Endometrial microvascular endothelial cells (primary cell): ENCODE results near the gene CDH13. TPM values are rescaled to one million over a fixed set of nuclear protein-coding genes. Genes with fewer than 3 reads are reported as not detected.

Experiments used
- in situ Hi-C: cut with HindIII; loops from 2 replicates; pipeline ENCODE4 v1.10.0; 2017; ENCODE audit warnings: low sequenced_read_pairs, low pct_unique_long_range_greater_than_20kb; ENCODE audit errors: inconsistent ontology term
- total RNA-seq: library from RNA; depleted of rRNA; stranded (reverse); fragments of >200 nt; gene quantifications from one replicate; pipeline ENCODE4 v1.2.3, GENCODE V29; 2015; ENCODE audit errors: inconsistent ontology term

The CDH13 gene
- total RNA-seq, 1 donor from 2014 or later = 75.5 TPM

DNA sequence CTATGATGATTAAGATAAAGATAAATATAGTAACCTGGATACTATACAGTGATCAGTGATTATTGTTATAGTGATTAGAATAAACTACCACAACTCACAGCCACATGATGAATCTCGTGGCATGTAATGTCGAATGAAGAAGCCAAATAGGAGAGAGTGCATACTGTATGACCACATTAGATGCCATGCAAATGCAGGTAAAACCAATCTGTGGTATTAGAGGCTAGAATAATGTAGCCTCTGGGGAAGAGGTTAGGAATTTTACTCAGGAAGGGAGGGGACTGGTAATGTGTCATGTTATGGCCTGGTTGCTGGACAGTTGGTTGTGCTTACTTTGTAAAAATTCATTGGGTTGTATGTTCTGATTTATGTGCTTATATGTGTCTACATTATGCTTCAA, 402.7 kb downstream of the CDH13 start:
- in situ Hi-C loops = no loop called here

DNA sequence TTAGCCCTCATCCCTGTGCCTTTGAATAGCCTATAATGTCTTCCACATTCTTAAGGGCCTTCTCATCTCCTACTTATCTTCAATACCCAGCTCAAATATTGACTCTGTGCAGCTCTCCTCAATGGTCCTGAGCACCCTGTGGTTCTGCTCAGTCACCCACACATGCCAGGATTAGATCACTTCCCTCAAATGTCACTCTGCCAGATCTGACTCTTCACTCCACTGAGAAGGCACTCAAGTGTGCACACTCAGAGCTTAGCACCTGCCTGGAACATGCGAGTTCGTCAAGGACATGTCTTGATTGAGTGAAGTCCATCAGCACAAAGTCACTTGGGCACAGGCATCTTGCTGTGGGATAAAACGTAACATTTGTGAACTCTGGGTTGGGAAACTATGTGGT, 404.8 kb downstream of the CDH13 start:
- in situ Hi-C loops = no loop called here

- in situ Hi-C loops = no loop called here
Measured at GRCh38 chr16:83037102-83037501, 410.3 kb downstream of the CDH13 start.

GRCh38 chr16:83037884-83038283, 411.1 kb downstream of the CDH13 start:
- in situ Hi-C loops = no loop called here

DNA sequence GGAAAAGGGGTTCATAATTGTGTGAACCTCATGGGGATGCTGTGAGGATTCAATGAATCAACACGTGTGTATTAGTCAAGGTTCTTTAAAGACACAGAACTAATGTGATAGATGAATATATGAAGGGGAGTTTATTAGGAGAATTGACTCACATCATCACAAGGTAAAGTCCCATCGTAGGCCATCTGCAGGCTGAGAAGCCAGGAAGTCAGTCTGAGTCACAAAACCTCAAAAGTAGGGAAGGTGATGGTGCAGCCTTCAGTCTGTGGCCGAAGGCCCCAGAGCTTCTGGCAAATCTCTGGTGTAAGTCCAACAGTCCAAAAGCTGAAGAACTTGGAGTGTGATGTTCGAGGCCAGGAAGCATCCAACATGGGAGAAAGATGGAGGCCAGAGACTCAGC, 413.4 kb downstream of the CDH13 start:
- in situ Hi-C loops = no loop called here

GRCh38 chr16:83044589-83044988, 417.8 kb downstream of the CDH13 start:
- in situ Hi-C loops = no loop called here

GRCh38 chr16:83045790-83046189, 419.0 kb downstream of the CDH13 start:
- in situ Hi-C loops = no loop called here

- in situ Hi-C loops = no loop called here
Measured at GRCh38 chr16:83046664-83047063, 419.9 kb downstream of the CDH13 start.

GRCh38 chr16:83051451-83051850, 424.7 kb downstream of the CDH13 start:
- in situ Hi-C loops = no loop called here

DNA sequence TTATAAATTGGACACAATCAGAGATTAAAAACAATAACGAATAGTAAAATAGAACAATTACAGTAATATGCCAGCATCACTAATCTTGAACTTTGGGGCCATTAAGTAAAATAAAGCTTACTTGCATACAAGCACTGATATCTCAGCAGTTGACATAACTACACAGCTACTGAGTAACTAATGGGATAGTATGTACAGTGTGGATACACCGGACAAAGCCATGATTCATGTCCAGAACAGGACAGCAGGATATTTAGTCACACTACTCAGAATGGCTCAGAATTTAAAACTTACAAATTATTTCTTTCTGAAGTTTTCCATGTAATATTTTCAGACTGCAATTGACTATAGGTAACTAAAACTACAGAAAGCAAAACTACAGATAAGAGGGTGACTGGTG, 427.5 kb downstream of the CDH13 start:
- in situ Hi-C loops = no loop called here

GRCh38 chr16:83058376-83058775, 431.6 kb downstream of the CDH13 start:
- in situ Hi-C loops = no loop called here

DNA sequence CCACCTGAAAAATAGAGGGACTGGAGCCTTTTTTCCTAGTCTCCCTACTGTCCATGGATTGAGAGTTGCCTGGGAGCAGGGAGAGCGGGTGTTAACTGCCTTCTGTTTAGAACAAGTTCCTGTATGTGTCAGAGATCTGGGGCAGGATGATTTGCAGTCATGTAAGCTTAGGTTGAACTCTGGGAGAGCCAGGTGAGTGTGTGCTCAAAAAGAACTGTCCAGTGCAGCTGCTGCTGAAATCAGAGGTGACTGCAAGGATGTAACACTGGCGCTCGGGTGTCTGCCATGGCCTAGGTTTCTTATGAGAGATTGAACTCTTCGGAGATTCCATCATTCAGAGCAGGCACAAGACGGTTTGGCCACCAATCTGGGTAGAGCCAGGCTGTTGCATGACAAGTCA, 432.5 kb downstream of the CDH13 start:
- in situ Hi-C loops = no loop called here

- in situ Hi-C loops = no loop called here
Measured at GRCh38 chr16:83066011-83066410, 439.2 kb downstream of the CDH13 start.

- in situ Hi-C loops = no loop called here
Measured at GRCh38 chr16:83066881-83067280, 440.1 kb downstream of the CDH13 start.

GRCh38 chr16:83068686-83069085, 441.9 kb downstream of the CDH13 start:
- in situ Hi-C loops = no loop called here

- in situ Hi-C loops = no loop called here
Measured at GRCh38 chr16:83070416-83071209, 443.8 kb downstream of the CDH13 start.

DNA sequence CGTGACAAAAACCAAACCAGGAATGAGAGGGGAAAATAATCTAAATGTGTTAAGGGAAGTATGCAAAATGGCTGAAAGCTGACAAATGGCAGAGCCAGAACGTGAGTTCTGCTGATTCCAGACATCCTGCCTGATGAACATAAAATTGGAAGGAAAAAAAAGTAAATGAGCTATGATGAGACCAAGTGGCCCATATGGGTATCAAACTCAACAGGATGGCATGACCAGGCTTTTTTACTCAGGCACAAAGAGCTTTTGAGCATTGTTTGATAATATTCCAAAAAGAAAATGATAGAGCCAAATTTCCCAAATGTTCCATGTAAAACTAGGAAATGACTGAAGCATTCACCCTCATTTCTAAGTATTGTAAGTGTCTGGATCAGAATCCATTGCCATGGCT, 449.2 kb downstream of the CDH13 start:
- in situ Hi-C loops = no loop called here

DNA sequence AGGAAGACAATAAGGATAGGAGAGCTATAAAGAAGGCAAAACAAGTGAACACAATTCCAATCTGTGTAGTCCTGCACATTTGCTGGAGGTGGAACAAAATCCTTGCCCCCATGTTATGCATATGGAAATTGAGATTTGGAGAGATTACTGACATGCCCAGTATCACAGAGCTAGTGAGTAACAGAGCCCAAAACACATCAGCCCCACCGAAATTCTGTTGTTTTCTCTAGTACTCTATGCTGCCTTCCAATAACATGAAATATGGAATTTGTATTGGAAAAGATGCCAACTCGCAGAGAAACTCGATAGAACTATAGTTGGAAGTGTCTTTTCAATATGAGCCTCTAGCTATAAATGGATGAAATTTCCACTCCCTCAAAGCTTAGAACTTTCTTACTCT, 456.6 kb downstream of the CDH13 start:
- in situ Hi-C loops = no loop called here

DNA sequence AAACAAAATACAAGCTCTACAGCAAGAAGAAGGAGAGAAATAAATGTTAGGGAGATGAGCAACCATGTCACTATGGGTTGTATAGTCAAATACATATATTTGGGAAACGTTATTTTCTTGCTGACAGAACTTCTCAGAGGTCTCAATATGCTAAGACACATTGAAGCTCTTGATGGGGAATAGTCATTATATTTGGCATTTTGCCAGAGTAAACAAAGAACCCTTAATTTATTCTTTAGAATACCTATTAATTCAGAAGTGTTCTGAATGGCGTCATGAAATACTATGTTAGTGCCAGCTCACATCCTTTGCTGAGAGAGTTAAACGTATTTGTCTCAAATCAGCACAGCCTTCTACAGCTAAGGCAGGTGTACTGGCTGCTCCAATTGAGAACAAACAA, 458.9 kb downstream of the CDH13 start:
- in situ Hi-C loops = no loop called here

GRCh38 chr16:83095941-83096692, 469.3 kb downstream of the CDH13 start:
- in situ Hi-C loops = no loop called here
